Activated CD4-positive, alpha-beta T cell treated with anti-CD3 and anti-CD28 coated beads for 36 hours (primary cell): ENCODE measurements around the gene IYD. TPM values are rescaled to one million over a fixed set of nuclear protein-coding genes. Genes with fewer than 3 reads are reported as not detected.

ENCODE experiments used
- ATAC-seq: fragments of 200-7000 bp; cut with Tn5 transposase; one replicate; pipeline ENCODE4 v1.10.0; 2021; ENCODE audit warnings: mild to moderate bottlenecking, moderate library complexity
- CTCF ChIA-PET: fragments of 350-600 bp; sonication (Branson Sonifier 250); formaldehyde crosslinking; loops from one replicate; lab custom pipeline; 2021; ENCODE audit warnings: antibody characterized with exemption; lab: Charles Lee
- POLR2A ChIA-PET: fragments of 350-600 bp; sonication (Branson Sonifier 250); formaldehyde crosslinking; loops from one replicate; lab custom pipeline; 2021; ENCODE audit warnings: antibody characterized with exemption, inconsistent platforms; lab: Charles Lee
- DNase-seq: peaks from one replicate; pipeline ENCODE4 v3.0.0-alpha.2; 2020
- H3K27ac Mint-ChIP-seq: one replicate; pipeline ENCODE4 v1.8.0; 2021; ENCODE audit warnings: mixed read lengths
- H3K27me3 Mint-ChIP-seq: one replicate; pipeline ENCODE4 v1.8.0; 2021; ENCODE audit warnings: mixed read lengths
- H3K36me3 Mint-ChIP-seq: one replicate; pipeline ENCODE4 v1.8.0; 2021; ENCODE audit warnings: low read depth, mixed read lengths
- H3K4me1 Mint-ChIP-seq: one replicate; pipeline ENCODE4 v1.8.0; 2021; ENCODE audit warnings: mixed read lengths
- H3K4me3 Mint-ChIP-seq: one replicate; pipeline ENCODE4 v1.8.0; 2021; ENCODE audit warnings: mild to moderate bottlenecking, moderate library complexity, mixed read lengths
- H3K9me3 Mint-ChIP-seq: one replicate; pipeline ENCODE4 v1.8.0; 2021; ENCODE audit warnings: low read depth, mixed read lengths
- intact Hi-C, 2 experiments: fragments of 100-400 bp; cut with DNase I in 1 of 2; cut with micrococcal nuclease in 1 of 2; formaldehyde crosslinking; loops; one replicate each; pipeline versions ENCODE4 v1.14.2 to v1.15.1; 2022 to 2024; cut with DNase I, micrococcal nuclease
- total RNA-seq, 2 experiments: library from RNA; stranded (reverse); gene quantifications; one replicate each; pipeline ENCODE4 v1.2.3, GENCODE V29; 2021

IYD gene
- total RNA-seq, 2 experiments from 2014 or later = not detected

- Mint-ChIP-seq H3K4me1 (peaks cover 40% of the 10 kb centered on the region), H3K27ac (peak overlapping the region; percentile 83), H3K9me3 (peaks cover 7% of the 10 kb centered on the region), H3K4me3 (no peak overlapping the region), H3K27me3 (peaks cover 25% of the 10 kb centered on the region), H3K36me3 (peaks cover 4% of the 10 kb centered on the region)
- no peak for DNase-seq
- POLR2A ChIA-PET = no interaction called here
- intact Hi-C loops = loop anchor here (5.0 kb wide), 4 partner anchors 75 to 905 kb away; partner anchors contain the start of gene MTHFD1L (in 1 of the 2)
- CTCF ChIA-PET = interaction anchor here (0.7 to 2.9 kb wide), 14 partner anchors 9 to 504 kb away, joined by 3 to 98 read pairs (median 5); no protein-coding TSS in a partner anchor
- ATAC-seq = no peak
Observed at GRCh38 chr6:150417250-150417649, 48.4 kb downstream of the IYD start.

- ChIA-PET CTCF (interaction anchor here (0.6 to 2.9 kb wide), 50 partner anchors 8 to 700 kb away, joined by 3 to 98 read pairs (median 3); partner anchors contain the start of gene PLEKHG1), POLR2A (interaction anchor here (0.7 to 1.1 kb wide), 3 partner anchors 181 to 399 kb away, joined by 3 to 6 read pairs (median 3); partner anchors contain the start of gene PLEKHG1)
- ATAC-seq (peak; percentile 85), DNase-seq (peak; percentile 40)
- H3K4me1 Mint-ChIP-seq = peaks cover 40% of the 10 kb centered on the region
- peak overlapping the region; percentile 61 for H3K4me3 Mint-ChIP-seq
- peaks cover 20% of the 10 kb centered on the region for H3K27me3 Mint-ChIP-seq
- H3K27ac Mint-ChIP-seq = peak overlapping the region; percentile 83
- H3K9me3 Mint-ChIP-seq = peaks cover 7% of the 10 kb centered on the region
- intact Hi-C loops = loop anchor here (1.0 to 5.0 kb wide), 10 partner anchors 73 to 904 kb away; partner anchors contain the start of gene MTHFD1L (in 1 of the 2)
- H3K36me3 Mint-ChIP-seq = peaks cover 4% of the 10 kb centered on the region
Observed at GRCh38 chr6:150417899-150418826, 49.4 kb downstream of the IYD start.

GRCh38 chr6:150418827-150419594 is 50.2 kb downstream of the IYD start:
- H3K4me1 Mint-ChIP-seq = peaks cover 40% of the 10 kb centered on the region
- peak overlapping the region; percentile 83 for H3K27ac Mint-ChIP-seq
- peaks cover 16% of the 10 kb centered on the region for H3K27me3 Mint-ChIP-seq
- peaks cover 4% of the 10 kb centered on the region for H3K36me3 Mint-ChIP-seq
- intact Hi-C loops = loop anchor here (1.0 to 5.0 kb wide), 10 partner anchors 72 to 903 kb away; partner anchors contain the start of gene MTHFD1L (in 1 of the 2)
- peaks cover 7% of the 10 kb centered on the region for H3K9me3 Mint-ChIP-seq
- CTCF ChIA-PET = interaction anchor here (0.6 to 2.9 kb wide), 43 partner anchors 9 to 413 kb away, joined by 3 to 98 read pairs (median 4); partner anchors contain the start of gene PLEKHG1
- DNase-seq (peak; percentile 76), ATAC-seq (peak; percentile 30)
- H3K4me3 Mint-ChIP-seq = peak overlapping the region; percentile 61
- POLR2A ChIA-PET = interaction anchor here (0.7 to 1.1 kb wide), 3 partner anchors 180 to 399 kb away, joined by 3 to 6 read pairs (median 3); partner anchors contain the start of gene PLEKHG1

GRCh38 chr6:150420428-150420827 is 51.6 kb downstream of the IYD start:
- no peak overlapping the region for H3K4me3 Mint-ChIP-seq
- ChIA-PET POLR2A (interaction anchor here (0.6 kb wide), 1 partner anchor 77 kb away, joined by 3 read pairs; no protein-coding TSS in a partner anchor), CTCF (interaction anchor here (0.9 to 1.7 kb wide), 4 partner anchors 9 to 394 kb away, joined by 3 to 9 read pairs (median 4); no protein-coding TSS in a partner anchor)
- intact Hi-C loops = no loop called here
- no peak for ATAC-seq
- peaks cover 10% of the 10 kb centered on the region for H3K27me3 Mint-ChIP-seq
- H3K36me3 Mint-ChIP-seq = peaks cover 4% of the 10 kb centered on the region
- no peak for DNase-seq
- H3K27ac Mint-ChIP-seq = no peak overlapping the region
- peaks cover 7% of the 10 kb centered on the region for H3K9me3 Mint-ChIP-seq
- peaks cover 38% of the 10 kb centered on the region for H3K4me1 Mint-ChIP-seq

GRCh38 chr6:150420926-150421325 is 52.1 kb downstream of the IYD start:
- Mint-ChIP-seq H3K4me3 (no peak overlapping the region), H3K36me3 (peaks cover 4% of the 10 kb centered on the region), H3K27ac (no peak overlapping the region), H3K27me3 (peaks cover 8% of the 10 kb centered on the region), H3K9me3 (peaks cover 7% of the 10 kb centered on the region), H3K4me1 (peaks cover 34% of the 10 kb centered on the region)
- POLR2A ChIA-PET = interaction anchor here (0.6 kb wide), 1 partner anchor 77 kb away, joined by 3 read pairs; no protein-coding TSS in a partner anchor
- ATAC-seq (no peak), DNase-seq (no peak)
- CTCF ChIA-PET = interaction anchor here (1.3 to 1.7 kb wide), 3 partner anchors 9 to 394 kb away, joined by 3 to 9 read pairs (median 4); no protein-coding TSS in a partner anchor
- intact Hi-C loops = no loop called here

GRCh38 chr6:150425508-150425907 is 56.7 kb downstream of the IYD start:
- no peaks in the 10 kb centered on the region for H3K4me1 Mint-ChIP-seq
- POLR2A ChIA-PET = no interaction called here

GRCh38 chr6:150426198-150426597 is 57.4 kb downstream of the IYD start:
- CTCF ChIA-PET = interaction anchor here (0.8 kb wide), 1 partner anchor 86 kb away, joined by 3 read pairs; no protein-coding TSS in a partner anchor
- H3K4me3 Mint-ChIP-seq = no peak overlapping the region

More at GRCh38 chr6:150425508-150425907, 56.7 kb downstream of the IYD start:
- ATAC-seq (no peak), DNase-seq (no peak)
- no peaks in the 10 kb centered on the region for H3K27me3 Mint-ChIP-seq
- H3K36me3 Mint-ChIP-seq = no peaks in the 10 kb centered on the region
- CTCF ChIA-PET = interaction anchor here (0.9 to 1.2 kb wide), 2 partner anchors 15 to 17 kb away, joined by 3 read pairs; no protein-coding TSS in a partner anchor
- H3K4me3 Mint-ChIP-seq = no peak overlapping the region
- no peak overlapping the region for H3K27ac Mint-ChIP-seq
- intact Hi-C loops = no loop called here
- peaks cover under 1% of the 10 kb centered on the region for H3K9me3 Mint-ChIP-seq

GRCh38 chr6:150427037-150427602 is 58.3 kb downstream of the IYD start:
- CTCF ChIA-PET = interaction anchor here (0.8 kb wide), 1 partner anchor 87 kb away, joined by 3 read pairs; no protein-coding TSS in a partner anchor
- intact Hi-C loops = no loop called here
- H3K9me3 Mint-ChIP-seq = no peaks in the 10 kb centered on the region
- H3K27me3 Mint-ChIP-seq = no peaks in the 10 kb centered on the region
- no peaks in the 10 kb centered on the region for H3K36me3 Mint-ChIP-seq
- DNase-seq (no peak), ATAC-seq (no peak)
- no peaks in the 10 kb centered on the region for H3K4me1 Mint-ChIP-seq
- H3K4me3 Mint-ChIP-seq = no peak overlapping the region
- H3K27ac Mint-ChIP-seq = no peak overlapping the region
- POLR2A ChIA-PET = no interaction called here

More at GRCh38 chr6:150426198-150426597, 57.4 kb downstream of the IYD start:
- POLR2A ChIA-PET = no interaction called here
- intact Hi-C loops = no loop called here
- Mint-ChIP-seq H3K36me3 (no peaks in the 10 kb centered on the region), H3K27ac (no peak overlapping the region), H3K27me3 (no peaks in the 10 kb centered on the region), H3K4me1 (no peaks in the 10 kb centered on the region), H3K9me3 (no peaks in the 10 kb centered on the region)
- DNase-seq (no peak), ATAC-seq (no peak)

- Mint-ChIP-seq H3K27ac (no peak overlapping the region), H3K36me3 (no peaks in the 10 kb centered on the region), H3K4me1 (no peaks in the 10 kb centered on the region), H3K4me3 (no peak overlapping the region), H3K9me3 (no peaks in the 10 kb centered on the region), H3K27me3 (no peaks in the 10 kb centered on the region)
- no peak for ATAC-seq
- no peak for DNase-seq
- POLR2A ChIA-PET = no interaction called here
- CTCF ChIA-PET = interaction anchor here (0.7 to 1.0 kb wide), 2 partner anchors 10 to 28 kb away, joined by 3 to 5 read pairs; no protein-coding TSS in a partner anchor
- intact Hi-C loops = no loop called here
Observed at GRCh38 chr6:150427843-150428242, 59.0 kb downstream of the IYD start.

- H3K4me3 Mint-ChIP-seq = no peak overlapping the region
- H3K27me3 Mint-ChIP-seq = peaks cover 2% of the 10 kb centered on the region
- H3K36me3 Mint-ChIP-seq = no peaks in the 10 kb centered on the region
- ATAC-seq = no peak
- intact Hi-C loops = no loop called here
- POLR2A ChIA-PET = no interaction called here
- CTCF ChIA-PET = interaction anchor here (1.6 kb wide), 1 partner anchor 21 kb away, joined by 3 read pairs; no protein-coding TSS in a partner anchor
- no peaks in the 10 kb centered on the region for H3K4me1 Mint-ChIP-seq
- H3K9me3 Mint-ChIP-seq = no peaks in the 10 kb centered on the region
- no peak for DNase-seq
- no peak overlapping the region for H3K27ac Mint-ChIP-seq
Observed at GRCh38 chr6:150430815-150431214, 62.0 kb downstream of the IYD start.
